ENCODE results near the gene GFPT2. TPM values are rescaled to one million over a fixed set of nuclear protein-coding genes. Genes with fewer than 3 reads are reported as not detected.

The GFPT2 gene
- total RNA-seq, 4 donors from 2014 or later, result 2.5 to 8.4 (median 3.8) TPM

DNA sequence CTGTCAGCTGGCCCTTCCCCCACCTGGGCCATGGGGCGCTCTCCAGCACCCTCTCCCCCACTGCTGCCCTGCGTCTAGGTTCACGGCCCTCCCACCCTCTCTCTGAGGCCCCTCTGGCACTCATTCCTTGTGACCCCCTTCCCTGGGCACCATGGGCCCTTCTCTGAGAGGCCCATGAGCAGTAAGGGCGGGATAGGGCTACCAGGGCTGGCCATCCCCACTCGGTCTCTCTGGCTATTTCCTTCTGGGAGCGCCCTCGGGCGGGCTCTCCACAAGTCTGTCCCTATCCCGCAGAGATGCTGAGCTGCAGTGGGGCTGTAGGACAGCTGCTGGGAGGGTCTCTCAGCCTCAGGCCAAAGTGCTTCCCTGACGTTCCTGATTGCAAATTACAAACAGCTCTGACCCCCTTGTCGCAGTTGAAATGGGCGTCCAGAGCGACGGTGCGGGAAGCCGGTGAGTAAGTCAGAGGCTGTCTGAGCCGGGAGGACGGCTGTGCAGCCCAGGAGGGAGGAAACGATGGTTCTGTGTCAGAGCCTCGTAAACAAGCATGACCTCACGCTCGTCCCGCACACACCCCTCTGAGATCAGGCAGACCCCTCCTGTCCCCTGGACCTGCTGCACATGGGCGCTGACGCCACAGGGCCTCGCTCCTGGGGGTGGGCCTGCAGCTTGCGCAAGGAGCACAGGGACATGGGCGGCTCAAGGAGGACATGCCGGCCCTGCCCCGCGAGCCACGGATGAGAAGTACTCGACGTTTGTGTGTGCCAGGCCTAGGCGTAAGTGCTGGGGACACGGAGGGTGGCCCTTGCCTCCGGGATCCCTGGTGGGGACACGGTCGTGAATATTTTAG lies 36.3 kb upstream of the GFPT2 start:
- H3K4me3 ChIP-seq (ENCODE audit: low read depth, poor library complexity, severe bottlenecking), result no peak overlapping the region
- TF ChIP-seq CTCF (IDR thresholded peaks at IDR 0.05) (no peak), POLR2A (IDR thresholded peaks at IDR 0.05) (no peak)
- WGBS, 2 donors, result 70 to 76% methylated on average over 20 to 39 of the region's 39 CpGs
- DNase-seq (ENCODE audit: low spot score in 2 of 2), result no peak
- intact Hi-C loops (cut with DNase I; ENCODE audit: low total_unique reads), result no loop called here

DNA sequence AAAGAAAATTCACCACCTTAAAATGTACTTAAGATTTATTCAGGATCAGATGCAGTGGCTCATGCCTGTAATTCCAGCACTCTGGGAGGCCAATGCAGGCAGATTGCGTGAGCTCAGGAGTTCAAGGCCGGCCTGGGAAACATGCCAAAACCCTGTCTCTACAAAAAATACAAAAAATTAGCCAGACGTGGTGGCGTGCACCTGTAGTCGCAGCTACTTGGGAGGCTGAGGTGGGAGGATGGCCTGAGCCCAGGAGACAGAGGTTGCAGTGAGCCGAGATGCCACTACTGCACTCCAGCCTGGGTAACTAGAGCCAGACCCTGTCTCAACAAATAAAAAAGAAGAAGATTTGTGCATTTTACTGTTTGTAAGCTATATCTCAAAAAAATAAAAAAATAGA lies 34.7 kb upstream of the GFPT2 start:
- H3K4me3 ChIP-seq (ENCODE audit: low read depth, poor library complexity, severe bottlenecking), result no peak overlapping the region
- WGBS, 2 donors, result 93 to 97% methylated on average over 6 of the region's 6 CpGs
- TF ChIP-seq POLR2A (IDR thresholded peaks at IDR 0.05) (no peak), CTCF (IDR thresholded peaks at IDR 0.05) (no peak)
- no peak for DNase-seq (ENCODE audit: low spot score in 2 of 2)
- intact Hi-C loops (cut with DNase I; ENCODE audit: low total_unique reads), result no loop called here

DNA sequence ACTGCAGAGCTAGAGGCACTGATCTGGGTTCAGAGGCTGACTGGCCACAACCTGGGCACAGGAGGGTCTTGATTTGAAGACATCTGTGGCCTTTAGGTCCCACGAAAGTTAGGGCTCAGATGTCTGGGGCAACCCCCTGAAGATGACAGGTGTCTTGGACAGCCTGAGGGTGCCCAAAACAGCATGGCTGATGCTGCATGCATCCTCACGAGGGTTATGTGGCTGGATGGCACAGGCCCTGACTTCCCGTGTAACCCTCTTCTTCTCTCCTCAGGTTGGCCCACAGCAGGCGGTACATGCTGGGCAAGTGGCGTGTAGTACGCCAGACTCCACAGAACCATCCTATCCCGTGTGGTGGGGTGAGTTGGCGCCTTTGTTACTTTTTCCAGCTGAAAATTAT lies 29.8 kb upstream of the GFPT2 start:
- no peak for DNase-seq (ENCODE audit: low spot score in 2 of 2)
- 95 to 97% methylated on average over 7 to 8 of the region's 8 CpGs for WGBS, 2 donors
- no peak for TF ChIP-seq CTCF (IDR thresholded peaks at IDR 0.05)
- TF ChIP-seq POLR2A (IDR thresholded peaks at IDR 0.05), result no peak
- H3K4me3 ChIP-seq (ENCODE audit: low read depth, poor library complexity, severe bottlenecking), result no peak overlapping the region
- intact Hi-C loops (cut with DNase I; ENCODE audit: low total_unique reads), result no loop called here

DNA sequence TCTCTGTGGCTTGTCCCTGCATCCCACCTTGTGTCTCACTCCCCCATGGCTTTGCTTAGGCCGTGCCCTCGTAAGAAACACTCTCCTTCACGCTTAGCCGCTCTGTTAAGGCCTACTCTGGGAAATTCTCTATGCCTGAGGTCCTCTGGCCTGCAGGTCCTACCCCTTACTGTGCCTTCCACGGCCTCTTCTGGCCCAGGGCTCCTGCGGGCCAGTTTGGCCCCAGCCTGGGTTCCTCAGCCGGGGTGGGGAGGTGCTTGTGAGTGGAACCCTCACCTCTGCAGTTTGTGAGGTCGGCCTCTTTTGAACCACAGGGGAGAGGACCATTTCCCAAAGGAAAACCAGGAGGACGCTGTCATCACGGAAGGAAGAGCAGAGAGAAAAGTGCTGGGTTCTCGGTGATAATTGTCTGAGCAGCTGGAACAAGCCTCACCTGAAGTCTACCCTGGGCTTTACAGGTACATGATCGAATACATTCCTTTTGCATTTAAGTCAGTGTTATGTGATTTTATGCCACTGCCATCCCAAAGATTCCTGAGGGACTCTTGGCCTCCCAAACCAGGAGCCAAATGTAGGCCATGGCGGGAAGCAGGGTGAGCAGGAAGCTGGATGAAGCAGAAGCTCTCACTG lies 28.8 kb upstream of the GFPT2 start:
- no peak overlapping the region for H3K4me3 ChIP-seq (ENCODE audit: low read depth, poor library complexity, severe bottlenecking)
- DNase-seq (ENCODE audit: low spot score in 2 of 2), result no peak
- 94 to 95% methylated on average over 13 of the region's 13 CpGs for WGBS, 2 donors
- intact Hi-C loops (cut with DNase I; ENCODE audit: low total_unique reads), result no loop called here
- TF ChIP-seq CTCF (IDR thresholded peaks at IDR 0.05) (no peak), POLR2A (IDR thresholded peaks at IDR 0.05) (no peak)

GRCh38 chr5:180381428-180381827 lies 28.3 kb upstream of the GFPT2 start:
- TF ChIP-seq POLR2A (IDR thresholded peaks at IDR 0.05) (no peak), CTCF (IDR thresholded peaks at IDR 0.05) (no peak)
- H3K4me3 ChIP-seq (ENCODE audit: low read depth, poor library complexity, severe bottlenecking), result no peak overlapping the region
- 58 to 71% methylated on average over 4 of the region's 4 CpGs for WGBS, 2 donors
- DNase-seq (ENCODE audit: low spot score in 2 of 2), result no peak
- intact Hi-C loops (cut with DNase I; ENCODE audit: low total_unique reads), result no loop called here
